Fibroblast of mammary gland (primary cell): ENCODE results near the gene CDC42EP4.

Source experiments
- DNase-seq: peaks from one replicate; pipeline ENCODE4 v3.0.0-alpha.2; 2010; ENCODE audit warnings: low read depth
- H3K4me3 ChIP-seq: 2 replicates; pipeline ENCODE4 v1.5.1; 2011; ENCODE audit warnings: low read depth, mild to moderate bottlenecking, low read length, moderate library complexity; ENCODE audit not compliant: control insufficient read depth
- TF ChIP-seq, protein P1 (sequence below): conservative IDR thresholded peaks from 2 replicates; pipeline ENCODE4 v1.5.1; 2011; ENCODE audit warnings: low read depth, low read length, inconsistent platforms; ENCODE audit not compliant: control insufficient read depth, insufficient read depth

The CDC42EP4 gene

DNA sequence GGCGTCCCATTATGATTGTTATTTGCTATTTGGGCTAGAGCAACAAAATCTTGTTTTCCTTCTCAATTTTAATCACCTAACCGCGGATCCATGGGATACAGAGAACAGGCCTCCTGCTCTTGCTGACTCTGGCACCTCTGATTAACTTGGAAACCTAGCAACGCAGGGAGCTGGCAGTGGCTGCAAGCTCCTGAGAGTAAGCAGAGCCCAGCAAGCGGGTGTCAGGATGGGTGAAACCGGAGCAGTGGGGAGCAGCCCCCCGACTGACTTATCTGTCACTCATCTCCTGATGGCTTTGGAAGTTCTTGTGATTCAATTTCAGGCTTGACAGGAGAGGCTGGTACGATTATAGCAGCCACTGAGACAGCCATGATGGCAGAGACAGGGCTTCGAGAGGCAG, 45.5 kb upstream of the CDC42EP4 start:
- DNase-seq, result no peak
- TF ChIP-seq, protein P1, sequence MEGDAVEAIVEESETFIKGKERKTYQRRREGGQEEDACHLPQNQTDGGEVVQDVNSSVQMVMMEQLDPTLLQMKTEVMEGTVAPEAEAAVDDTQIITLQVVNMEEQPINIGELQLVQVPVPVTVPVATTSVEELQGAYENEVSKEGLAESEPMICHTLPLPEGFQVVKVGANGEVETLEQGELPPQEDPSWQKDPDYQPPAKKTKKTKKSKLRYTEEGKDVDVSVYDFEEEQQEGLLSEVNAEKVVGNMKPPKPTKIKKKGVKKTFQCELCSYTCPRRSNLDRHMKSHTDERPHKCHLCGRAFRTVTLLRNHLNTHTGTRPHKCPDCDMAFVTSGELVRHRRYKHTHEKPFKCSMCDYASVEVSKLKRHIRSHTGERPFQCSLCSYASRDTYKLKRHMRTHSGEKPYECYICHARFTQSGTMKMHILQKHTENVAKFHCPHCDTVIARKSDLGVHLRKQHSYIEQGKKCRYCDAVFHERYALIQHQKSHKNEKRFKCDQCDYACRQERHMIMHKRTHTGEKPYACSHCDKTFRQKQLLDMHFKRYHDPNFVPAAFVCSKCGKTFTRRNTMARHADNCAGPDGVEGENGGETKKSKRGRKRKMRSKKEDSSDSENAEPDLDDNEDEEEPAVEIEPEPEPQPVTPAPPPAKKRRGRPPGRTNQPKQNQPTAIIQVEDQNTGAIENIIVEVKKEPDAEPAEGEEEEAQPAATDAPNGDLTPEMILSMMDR, result no peak
- no peak overlapping the region for H3K4me3 ChIP-seq

DNA sequence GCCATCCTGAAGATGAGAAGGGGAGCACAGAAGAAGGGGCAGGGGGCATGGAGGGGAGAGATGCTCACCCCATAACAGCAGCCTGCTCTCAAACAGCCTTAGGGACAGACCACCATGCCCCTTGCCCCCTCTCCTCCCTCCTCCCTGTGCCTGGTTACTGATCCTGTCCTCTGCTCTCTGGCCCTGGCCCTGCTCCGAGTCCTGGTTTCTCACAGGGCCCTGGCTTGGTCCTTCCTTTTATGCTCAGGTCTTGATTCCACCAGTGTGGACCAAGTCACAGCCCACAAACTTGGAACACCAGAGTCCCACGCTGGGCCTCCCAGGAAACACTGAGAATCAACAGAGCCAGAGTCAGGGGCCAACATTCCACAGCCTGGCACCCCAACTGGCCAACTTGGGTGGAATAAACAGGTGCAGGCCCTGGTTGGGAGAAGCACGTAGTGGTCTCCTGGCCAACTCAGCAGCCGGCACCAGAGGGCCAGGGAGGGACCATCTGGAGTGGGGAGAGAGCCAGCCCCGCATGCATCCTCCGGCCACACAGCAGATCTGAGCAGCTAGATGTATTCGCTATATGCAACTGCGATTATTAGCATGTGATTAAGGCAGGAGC, 44.9 kb upstream of the CDC42EP4 start:
- no peak overlapping the region for H3K4me3 ChIP-seq
- DNase-seq, result no peak
- TF ChIP-seq, protein P1, result no peak

DNA sequence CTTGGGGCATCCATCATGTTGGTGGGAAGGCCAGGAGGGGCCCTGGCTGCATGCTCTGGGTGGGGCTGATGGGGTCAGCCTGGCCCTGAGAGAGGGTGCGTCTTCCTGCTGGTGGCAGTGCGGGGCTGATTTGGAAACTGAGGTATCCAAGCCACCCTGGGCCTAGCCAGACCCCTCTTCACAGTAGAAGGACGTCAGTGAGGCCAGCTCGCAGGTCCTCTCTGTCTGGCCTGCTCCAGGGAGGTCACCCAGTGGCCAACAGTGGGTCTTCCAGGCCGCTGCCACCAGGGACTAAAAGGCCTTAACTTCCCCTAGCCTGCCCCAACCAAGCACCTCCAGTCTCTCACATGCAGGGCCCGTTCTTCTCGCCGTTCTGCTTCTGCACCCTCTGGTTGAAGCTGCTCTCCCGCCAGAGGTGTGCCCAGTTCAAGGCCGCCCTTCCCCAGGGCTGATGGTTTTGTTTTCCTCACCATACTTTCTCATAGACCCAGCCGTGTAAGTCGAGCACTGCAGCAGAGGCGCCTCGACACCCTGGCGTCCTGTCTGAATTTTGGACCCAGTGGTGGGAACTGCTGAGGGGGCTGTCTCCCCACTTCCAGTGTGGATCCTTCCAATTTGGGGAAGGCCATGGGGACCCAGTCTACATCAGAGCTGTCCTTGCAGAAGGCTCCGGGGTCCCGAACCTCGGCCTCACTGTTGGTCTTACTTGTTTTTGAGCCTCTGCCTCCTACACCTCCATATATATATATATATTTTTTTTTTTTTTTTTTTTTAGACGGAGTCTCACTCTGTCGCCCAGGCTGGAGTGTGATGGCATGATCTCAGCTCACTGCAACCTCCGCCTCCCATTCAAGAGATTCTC, 42.9 kb upstream of the CDC42EP4 start:
- H3K4me3 ChIP-seq, result no peak overlapping the region
- TF ChIP-seq, protein P1, result no peak
- DNase-seq, result no peak

DNA sequence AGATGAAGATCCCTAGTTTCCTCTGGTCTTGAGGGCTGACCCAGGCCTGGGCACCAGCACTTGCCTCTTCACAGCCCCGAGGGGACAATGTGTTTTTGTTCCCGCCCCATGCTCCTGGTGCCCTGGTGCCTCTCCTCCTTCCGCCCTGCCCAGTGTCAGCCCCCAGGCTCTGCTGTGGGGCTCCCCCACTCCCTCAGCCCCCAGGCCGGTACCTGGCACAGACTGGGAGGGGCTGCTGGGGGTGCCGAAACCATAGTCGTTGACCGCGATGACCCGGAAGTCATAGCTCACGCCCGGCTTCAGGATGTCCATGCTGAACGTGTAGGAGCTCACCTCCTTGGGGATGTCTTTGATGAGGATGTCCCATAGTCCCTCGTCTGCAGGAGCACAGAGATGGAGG, 40.5 kb upstream of the CDC42EP4 start:
- DNase-seq, result no peak
- H3K4me3 ChIP-seq, result no peak overlapping the region
- TF ChIP-seq, protein P1, result no peak

DNA sequence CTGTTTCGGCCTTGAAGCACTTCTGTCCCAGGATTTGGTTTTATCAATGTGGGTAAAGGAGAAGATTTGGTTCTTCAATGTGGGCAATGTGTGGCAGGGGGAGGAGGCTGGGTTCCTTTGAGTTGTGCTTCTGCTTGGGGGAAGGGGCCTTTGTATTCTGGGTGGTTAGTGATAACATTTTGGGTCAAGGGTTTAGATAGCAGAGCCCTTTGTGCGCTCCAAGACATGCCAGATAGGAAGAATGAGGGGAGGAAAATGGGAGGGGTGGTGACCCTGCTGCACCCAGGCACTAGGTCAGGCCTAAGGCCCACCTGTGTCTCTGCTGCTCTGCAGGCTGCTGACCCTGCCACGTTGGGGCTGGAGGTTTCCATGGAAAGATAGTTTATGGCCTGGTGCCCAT, 40.0 kb upstream of the CDC42EP4 start:
- TF ChIP-seq, protein P1, result no peak
- no peak for DNase-seq

DNA sequence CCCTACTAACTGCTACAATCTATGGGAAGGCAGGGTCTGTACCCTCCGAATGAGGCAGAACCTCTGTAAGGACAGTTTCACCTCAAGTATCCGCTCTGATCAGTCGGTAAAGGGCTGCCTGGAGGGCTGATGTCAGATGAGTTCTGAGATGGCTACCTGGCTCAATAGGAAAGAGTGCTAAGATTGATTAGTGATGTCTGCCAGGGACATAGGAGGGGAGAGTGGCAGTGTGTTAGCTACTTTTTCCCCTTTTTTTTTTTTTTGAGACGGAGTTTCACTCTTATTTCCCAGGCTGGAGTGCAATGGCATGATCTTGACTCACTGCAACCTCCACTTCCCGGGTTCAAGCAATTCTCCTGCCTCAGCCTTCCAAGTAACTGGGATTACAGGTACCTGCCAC, 39.1 kb upstream of the CDC42EP4 start:
- no peak for DNase-seq
- no peak overlapping the region for H3K4me3 ChIP-seq
- TF ChIP-seq, protein P1, result no peak

More for the DNA sequence above, 40.0 kb upstream of the CDC42EP4 start:
- no peak overlapping the region for H3K4me3 ChIP-seq
